Muscle of leg (tissue), 11 donors: ENCODE results near the gene GPATCH4. TPM values are rescaled to one million over a fixed set of nuclear protein-coding genes. Genes with fewer than 3 reads are reported as not detected.
A peak's percentile ranks its signal among the peaks of the same experiment; 100 is the strongest.
"Not testable (repeated sequence)": the region's sequence is repeated elsewhere in the genome, so short reads cannot be mapped to it uniquely, and the experiment has no call there.

Source experiments
- DNase-seq: peaks from one replicate; pipeline ENCODE4 v3.0.0; 2013
- H3K27ac ChIP-seq: one replicate; pipeline ENCODE4 v1.5.1; 2013; ENCODE audit warnings: mild to moderate bottlenecking, low read length, control low read depth
- H3K27me3 ChIP-seq: one replicate; pipeline ENCODE4 v1.6.1; 2013; ENCODE audit warnings: low read length; ENCODE audit not compliant: control insufficient read depth, insufficient read depth
- H3K36me3 ChIP-seq: one replicate; pipeline ENCODE4 v1.6.1; 2013; ENCODE audit warnings: low read length; ENCODE audit not compliant: control insufficient read depth, insufficient read depth
- H3K4me1 ChIP-seq: one replicate; pipeline ENCODE4 v1.6.1; 2013; ENCODE audit warnings: low read length; ENCODE audit not compliant: control insufficient read depth, insufficient read depth
- H3K4me3 ChIP-seq: one replicate; pipeline ENCODE4 v1.5.1; 2013; ENCODE audit warnings: low read length, control low read depth
- H3K9me3 ChIP-seq: replicated peaks from 2 replicates; pipeline ENCODE4 v1.6.1; 2013; ENCODE audit warnings: low read depth, low read length; ENCODE audit not compliant: control insufficient read depth
- WGBS: methylation state at CpG from one replicate; pipeline ENCODE4 v1.1.5; 2013; ENCODE audit warnings: missing lambda C conversion rate; ENCODE audit not compliant: insufficient coverage; 5-methylcytosine and 5-hydroxymethylcytosine counted together
- polyA plus RNA-seq, 8 donors: library from polyadenylated mRNA; unstranded; fragments of 120-200 nt; gene quantifications; one replicate each; pipeline versions ENCODE4 v1.2.1 to v1.2.3, GENCODE V29; 2013; ENCODE audit warnings: inconsistent platforms in 1 of 8, low replicate concordance in 1 of 8; ENCODE audit not compliant: insufficient read length in 8 of 8, insufficient read depth in 1 of 8
- total RNA-seq: library from RNA; stranded (reverse); fragments of 120-200 nt; gene quantifications from one replicate; pipeline ENCODE4 v1.2.4, GENCODE V29; 2013

The GPATCH4 gene
- total and polyA plus RNA-seq, 9 donors = 10.6 to 32.9 (median 27.7) TPM

DNA sequence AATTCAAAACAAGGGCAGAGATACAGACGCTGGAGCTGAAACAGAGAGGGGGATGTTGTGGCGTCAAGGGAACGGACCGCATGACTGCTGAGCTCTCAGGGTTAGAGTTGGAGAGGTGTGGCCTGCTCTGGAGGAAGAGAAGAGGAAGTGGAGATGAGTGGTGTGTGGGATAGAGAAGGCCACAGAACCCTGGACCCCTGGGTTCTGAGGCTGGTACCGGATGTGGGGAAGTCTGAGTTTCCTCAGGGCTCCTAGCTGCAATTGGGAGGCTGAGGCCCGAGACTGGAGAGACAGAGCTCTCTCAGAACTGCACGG lies 42.5 kb upstream of the GPATCH4 start:
- no peaks in the 10 kb centered on the region for H3K36me3 ChIP-seq
- H3K4me1 ChIP-seq = peaks cover 30% of the 10 kb centered on the region
- H3K4me3 ChIP-seq = no peak overlapping the region
- DNase-seq = no peak
- H3K27ac ChIP-seq = no peak overlapping the region
- no peaks in the 10 kb centered on the region for H3K9me3 ChIP-seq
- WGBS = 57% methylated on average over 7 of the region's 7 CpGs
- H3K27me3 ChIP-seq = peaks cover 99% of the 10 kb centered on the region

DNA sequence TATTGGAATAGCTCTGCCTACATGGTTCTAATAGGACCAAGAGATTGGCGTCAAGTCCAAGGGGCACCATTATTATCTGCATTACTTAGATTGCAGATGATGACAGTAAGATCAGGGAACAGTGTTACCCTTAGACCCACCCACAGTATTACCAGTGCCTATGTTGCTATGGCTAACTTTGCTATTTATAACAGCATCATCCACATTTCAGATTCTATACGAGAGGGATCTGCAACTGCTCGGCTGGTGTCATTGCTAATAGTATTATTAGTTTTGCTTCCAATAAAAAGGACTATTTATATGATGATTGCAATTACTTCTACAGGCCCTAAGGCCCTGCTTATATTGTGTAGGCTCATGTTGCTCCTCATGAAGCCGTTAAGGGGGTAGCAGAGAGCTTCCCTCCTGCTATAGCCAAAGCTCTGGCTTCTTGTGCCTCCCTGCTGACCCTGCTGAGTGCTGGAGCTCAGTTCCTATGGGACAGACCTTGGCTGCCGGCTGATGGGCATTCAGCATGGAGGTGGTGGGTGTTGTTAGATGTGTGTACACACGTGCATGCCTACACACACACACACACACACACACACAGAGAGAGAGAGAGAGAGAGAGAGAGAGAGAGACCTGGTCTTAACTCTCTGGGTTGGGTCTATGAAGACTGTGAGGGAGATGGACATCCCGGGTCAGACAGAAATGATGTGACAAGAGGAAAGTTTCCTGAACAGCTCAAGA lies 41.9 kb upstream of the GPATCH4 start:
- H3K27ac ChIP-seq = no peak overlapping the region
- no peak overlapping the region for H3K4me3 ChIP-seq
- no peaks in the 10 kb centered on the region for H3K9me3 ChIP-seq
- H3K36me3 ChIP-seq = no peaks in the 10 kb centered on the region
- WGBS = no CpG with 5 or more reads among the region's 7 CpGs
- no peak for DNase-seq
- peaks cover 99% of the 10 kb centered on the region for H3K27me3 ChIP-seq
- H3K4me1 ChIP-seq = peaks cover 35% of the 10 kb centered on the region

DNA sequence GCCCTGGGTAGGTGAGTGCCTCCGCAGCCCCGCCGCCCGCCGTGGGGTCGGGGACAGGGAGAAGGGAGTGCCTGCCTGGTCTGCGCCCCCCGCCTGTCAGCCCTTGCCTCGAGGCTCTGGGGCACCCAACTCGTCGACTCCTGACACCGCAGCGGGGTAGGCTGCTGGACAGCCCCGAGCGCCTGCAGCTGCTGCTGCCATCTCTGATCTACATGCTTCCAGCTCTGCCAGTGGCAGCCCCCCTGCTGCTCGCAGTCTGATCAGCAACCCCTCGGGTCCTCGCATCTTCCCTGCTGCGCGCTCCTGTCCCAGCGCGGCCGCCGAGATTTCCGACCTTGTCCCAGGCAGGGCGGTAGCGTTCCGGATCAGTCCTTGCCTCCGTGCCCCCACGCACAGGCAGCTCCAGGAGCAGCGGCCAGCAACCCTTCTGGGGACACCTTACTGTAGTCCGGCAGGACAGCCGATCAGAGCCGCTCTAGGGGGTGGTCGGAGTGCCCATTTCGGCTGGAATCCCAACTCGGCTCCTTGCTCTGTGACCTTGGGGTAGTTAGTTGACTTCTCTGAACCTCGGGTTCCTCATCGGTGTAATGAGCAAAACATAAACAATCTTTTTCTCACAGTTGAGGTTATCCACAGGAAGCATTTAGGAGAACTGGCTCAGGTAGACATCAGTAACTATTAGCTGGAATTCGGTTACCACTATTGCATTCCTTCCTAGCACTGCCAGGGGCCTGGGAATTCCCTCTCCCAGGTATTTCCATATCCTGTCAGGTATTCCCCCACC lies 41.2 kb upstream of the GPATCH4 start:
- no peaks in the 10 kb centered on the region for H3K36me3 ChIP-seq
- 3% methylated on average over 34 of the region's 40 CpGs for WGBS
- no peak for DNase-seq
- H3K4me3 ChIP-seq = peak overlapping the region; percentile 30
- H3K9me3 ChIP-seq = no peaks in the 10 kb centered on the region
- peaks cover 35% of the 10 kb centered on the region for H3K4me1 ChIP-seq
- H3K27ac ChIP-seq = no peak overlapping the region
- peaks cover 97% of the 10 kb centered on the region for H3K27me3 ChIP-seq

DNA sequence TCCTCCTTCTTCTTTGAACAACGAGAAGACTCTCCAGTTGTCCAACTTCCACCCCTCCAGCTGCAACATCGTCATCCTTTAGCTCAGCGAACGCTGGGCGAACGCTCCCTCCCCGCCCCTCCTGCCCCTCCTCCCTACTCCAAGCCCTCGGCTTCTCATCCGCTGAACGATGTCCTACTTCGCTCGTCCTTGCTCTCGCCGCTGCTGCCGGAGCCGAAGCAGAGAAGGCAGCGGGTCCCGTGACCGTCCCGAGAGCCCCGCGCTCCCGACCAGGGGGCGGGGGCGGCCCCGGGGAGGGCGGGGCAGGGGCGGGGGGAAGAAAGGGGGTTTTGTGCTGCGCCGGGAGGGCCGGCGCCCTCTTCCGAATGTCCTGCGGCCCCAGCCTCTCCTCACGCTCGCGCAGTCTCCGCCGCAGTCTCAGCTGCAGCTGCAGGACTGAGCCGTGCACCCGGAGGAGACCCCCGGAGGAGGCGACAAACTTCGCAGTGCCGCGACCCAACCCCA lies 40.5 kb upstream of the GPATCH4 start, which contains the start of gene BCAN:
BCAN (plus strand) TSS at position 357 of the 504 bp plus-strand sequence. CDS start 3,938 bp downstream, outside the sequence.
- Histone ChIP-seq H3K4me1 (peaks cover 35% of the 10 kb centered on the region), H3K27me3 (peaks cover 94% of the 10 kb centered on the region), H3K36me3 (no peaks in the 10 kb centered on the region), H3K4me3 (peak within 1 kb of the TSS; percentile 30), H3K27ac (no peak within 1 kb of the TSS), H3K9me3 (no peaks in the 10 kb centered on the region)
- WGBS = under 1% methylated on average over 37 of the region's 46 CpGs
- DNase-seq = peak; percentile 85

DNA sequence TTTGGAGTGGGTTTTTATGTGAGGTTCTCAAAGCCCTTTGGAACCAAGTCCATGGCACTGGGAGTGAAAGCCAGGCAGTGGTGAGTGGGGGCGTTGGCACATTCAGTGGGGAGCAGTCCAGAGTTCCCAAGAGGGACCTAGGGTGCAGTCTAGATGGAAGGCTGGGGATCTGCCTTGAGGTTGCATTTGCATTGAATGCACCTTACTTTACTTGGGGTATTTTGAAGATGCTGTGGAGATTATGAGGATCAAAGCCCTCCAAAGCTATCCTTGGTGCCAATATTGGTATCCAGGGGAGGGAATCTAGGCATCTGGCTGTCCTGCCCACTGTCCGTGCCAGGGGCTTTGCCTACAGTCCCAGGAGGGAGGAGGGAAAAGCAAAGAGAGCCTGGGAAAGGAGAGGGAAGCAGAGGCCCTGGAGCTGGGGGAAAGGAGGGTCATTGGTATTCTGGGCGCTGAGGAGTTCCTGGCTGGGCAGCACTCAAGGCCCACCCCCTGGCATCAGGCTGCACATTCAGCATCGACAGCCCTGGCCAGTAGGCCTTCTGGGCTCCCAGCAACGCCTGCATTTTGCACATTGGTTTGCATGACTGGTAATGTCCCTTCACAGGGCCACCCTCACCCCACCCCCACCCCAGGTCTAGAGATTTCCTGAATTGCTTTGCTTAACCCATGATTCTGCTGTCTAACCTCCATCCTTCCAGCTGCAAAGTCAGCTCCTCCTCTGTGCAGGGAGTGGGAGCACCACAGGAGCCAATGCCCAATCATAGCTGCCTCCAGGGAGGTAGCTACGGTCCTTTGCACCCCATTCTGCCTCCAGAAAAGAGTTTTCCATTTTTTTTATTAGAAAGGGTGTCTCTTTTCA lies 39.8 kb upstream of the GPATCH4 start:
- Histone ChIP-seq H3K36me3 (no peaks in the 10 kb centered on the region), H3K27ac (no peak overlapping the region), H3K9me3 (no peaks in the 10 kb centered on the region), H3K27me3 (peaks cover 91% of the 10 kb centered on the region), H3K4me3 (peak overlapping the region; percentile 30), H3K4me1 (peaks cover 35% of the 10 kb centered on the region)
- DNase-seq = no peak
- WGBS = 32% methylated on average over 3 of the region's 6 CpGs

DNA sequence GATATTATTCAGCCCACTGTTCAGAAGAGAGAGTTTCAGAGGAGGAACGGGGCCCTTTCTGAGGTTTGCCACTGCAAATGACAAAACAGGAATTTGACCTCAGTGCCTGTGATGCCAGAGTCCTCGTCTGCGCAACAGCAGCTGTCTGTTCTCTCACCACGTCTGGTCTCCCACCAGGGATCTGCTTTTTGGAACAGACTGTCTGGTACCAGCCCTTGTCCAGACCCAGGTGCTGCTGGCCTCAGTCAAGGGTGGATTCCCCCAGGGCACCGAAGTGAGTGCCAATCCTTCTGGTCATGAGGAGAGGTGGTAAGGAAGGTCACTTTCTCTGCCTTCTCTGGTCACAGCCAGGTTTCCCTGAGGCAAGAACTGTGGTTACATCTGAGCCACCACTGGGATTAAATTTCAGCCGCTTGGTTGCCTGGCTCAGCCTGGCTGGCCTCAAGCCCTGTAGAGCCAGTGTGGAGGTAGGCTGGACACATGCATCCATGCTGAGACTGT lies 38.4 kb upstream of the GPATCH4 start:
- H3K36me3 ChIP-seq = no peaks in the 10 kb centered on the region
- 41% methylated on average over 6 of the region's 6 CpGs for WGBS
- no peaks in the 10 kb centered on the region for H3K9me3 ChIP-seq
- no peak for DNase-seq
- no peak overlapping the region for H3K27ac ChIP-seq
- H3K4me1 ChIP-seq = peaks cover 35% of the 10 kb centered on the region
- peaks cover 84% of the 10 kb centered on the region for H3K27me3 ChIP-seq
- no peak overlapping the region for H3K4me3 ChIP-seq

DNA sequence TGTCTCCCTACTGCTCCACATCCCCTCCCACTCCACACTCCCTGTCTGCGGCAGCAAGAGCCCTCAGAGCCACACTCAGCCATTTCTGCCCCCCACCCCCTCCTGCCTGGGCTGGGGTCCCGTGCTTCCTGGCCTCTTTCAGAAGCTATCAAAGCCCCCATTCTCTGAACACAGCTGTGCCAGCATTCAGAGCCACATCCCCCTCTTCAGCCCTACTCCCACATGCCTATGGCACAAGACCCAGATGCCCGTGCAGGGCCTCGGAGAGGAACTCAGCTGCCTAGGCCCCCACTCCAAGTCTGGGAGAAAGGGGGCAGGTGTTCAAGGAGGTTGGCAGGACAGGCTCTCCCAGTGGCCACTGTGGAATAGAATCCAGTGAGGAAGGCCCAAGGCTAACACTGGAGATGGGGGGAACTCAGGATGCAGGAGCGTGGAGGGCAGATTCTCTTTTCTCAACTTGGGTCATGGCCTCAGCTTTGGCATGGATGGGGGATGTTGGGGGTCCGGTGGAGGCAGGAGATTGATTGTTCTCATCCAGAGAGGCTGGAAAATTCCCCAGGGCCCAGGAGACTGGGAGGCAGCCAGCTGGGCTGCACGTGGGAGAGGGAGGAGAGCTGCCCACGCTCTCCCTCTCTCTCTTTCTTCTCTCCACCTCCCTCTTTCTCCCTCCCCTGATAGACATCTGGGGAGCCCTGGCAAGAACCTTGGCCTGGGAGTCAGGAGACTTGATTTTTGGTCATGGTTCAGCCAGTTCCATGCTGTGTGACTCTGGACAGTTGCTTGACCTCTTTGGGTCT lies 37.1 kb upstream of the GPATCH4 start:
- WGBS = 43% methylated on average over 5 of the region's 8 CpGs
- no peak overlapping the region for H3K27ac ChIP-seq
- H3K4me3 ChIP-seq = no peak overlapping the region
- no peak for DNase-seq
- no peaks in the 10 kb centered on the region for H3K9me3 ChIP-seq
- no peaks in the 10 kb centered on the region for H3K36me3 ChIP-seq
- H3K4me1 ChIP-seq = peaks cover 35% of the 10 kb centered on the region
- peaks cover 77% of the 10 kb centered on the region for H3K27me3 ChIP-seq

DNA sequence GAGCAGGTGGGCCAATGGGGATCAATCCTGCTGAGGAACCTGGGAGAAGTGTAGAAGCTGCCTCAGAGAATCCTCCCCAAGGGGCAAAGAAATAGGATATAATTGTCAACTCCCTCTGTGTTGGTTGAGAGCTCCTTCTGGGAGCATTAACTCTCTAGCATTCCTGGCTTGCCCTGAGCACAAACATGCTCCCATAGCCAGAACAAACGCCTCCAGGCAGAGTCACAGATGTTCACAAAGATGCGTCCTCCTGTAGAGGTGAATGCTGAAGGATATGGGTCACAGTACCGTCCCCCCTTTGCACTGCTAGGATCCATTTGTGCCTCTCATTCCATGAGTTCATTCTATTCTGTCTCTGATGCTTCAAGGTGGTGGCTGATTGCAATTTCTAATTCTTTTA lies 31.1 kb upstream of the GPATCH4 start:
- Histone ChIP-seq H3K36me3 (no peaks in the 10 kb centered on the region), H3K4me3 (no peak overlapping the region), H3K27me3 (peaks cover 52% of the 10 kb centered on the region), H3K4me1 (no peaks in the 10 kb centered on the region), H3K9me3 (no peaks in the 10 kb centered on the region), H3K27ac (no peak overlapping the region)
- no peak for DNase-seq
- no CpG with 5 or more reads among the region's 3 CpGs for WGBS

DNA sequence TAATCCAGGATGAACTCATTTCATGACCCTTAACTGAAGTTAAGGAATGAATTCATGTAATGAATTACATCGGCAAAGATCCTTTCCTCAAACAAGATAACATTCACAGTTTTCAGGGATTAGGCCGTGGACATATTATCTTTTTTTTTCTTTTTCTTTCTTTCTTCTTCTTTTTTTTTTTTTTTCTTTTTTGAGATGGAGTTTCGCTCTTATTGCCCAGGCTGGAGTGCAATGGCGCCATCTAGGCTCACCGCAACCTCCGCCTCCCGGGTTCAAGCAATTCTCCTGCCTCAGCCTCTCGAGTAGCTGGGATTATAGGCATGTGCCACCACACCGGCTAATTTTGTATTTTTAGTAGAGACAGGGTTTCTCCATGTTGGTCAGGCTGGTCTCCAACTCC lies 29.9 kb upstream of the GPATCH4 start:
- not testable (repeated sequence) for H3K4me1 ChIP-seq, H3K4me3 ChIP-seq, H3K36me3 ChIP-seq, DNase-seq, H3K27ac ChIP-seq, H3K9me3 ChIP-seq
- peaks cover 51% of the 10 kb centered on the region for H3K27me3 ChIP-seq
- WGBS = 33% methylated on average over 3 of the region's 9 CpGs
